Kasumi-1 (cell line): ENCODE results near the gene ACBD6.
"Not testable (repeated sequence)": the region's sequence is repeated elsewhere in the genome, so short reads cannot be mapped to it uniquely, and the experiment has no call there.

Experiments
- DNase-seq, 2 experiments: peaks; one replicate each; lab custom pipeline; 2025; lab: John Stamatoyannopoulos, UW

The ACBD6 gene, protein sequence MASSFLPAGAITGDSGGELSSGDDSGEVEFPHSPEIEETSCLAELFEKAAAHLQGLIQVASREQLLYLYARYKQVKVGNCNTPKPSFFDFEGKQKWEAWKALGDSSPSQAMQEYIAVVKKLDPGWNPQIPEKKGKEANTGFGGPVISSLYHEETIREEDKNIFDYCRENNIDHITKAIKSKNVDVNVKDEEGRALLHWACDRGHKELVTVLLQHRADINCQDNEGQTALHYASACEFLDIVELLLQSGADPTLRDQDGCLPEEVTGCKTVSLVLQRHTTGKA

DNA sequence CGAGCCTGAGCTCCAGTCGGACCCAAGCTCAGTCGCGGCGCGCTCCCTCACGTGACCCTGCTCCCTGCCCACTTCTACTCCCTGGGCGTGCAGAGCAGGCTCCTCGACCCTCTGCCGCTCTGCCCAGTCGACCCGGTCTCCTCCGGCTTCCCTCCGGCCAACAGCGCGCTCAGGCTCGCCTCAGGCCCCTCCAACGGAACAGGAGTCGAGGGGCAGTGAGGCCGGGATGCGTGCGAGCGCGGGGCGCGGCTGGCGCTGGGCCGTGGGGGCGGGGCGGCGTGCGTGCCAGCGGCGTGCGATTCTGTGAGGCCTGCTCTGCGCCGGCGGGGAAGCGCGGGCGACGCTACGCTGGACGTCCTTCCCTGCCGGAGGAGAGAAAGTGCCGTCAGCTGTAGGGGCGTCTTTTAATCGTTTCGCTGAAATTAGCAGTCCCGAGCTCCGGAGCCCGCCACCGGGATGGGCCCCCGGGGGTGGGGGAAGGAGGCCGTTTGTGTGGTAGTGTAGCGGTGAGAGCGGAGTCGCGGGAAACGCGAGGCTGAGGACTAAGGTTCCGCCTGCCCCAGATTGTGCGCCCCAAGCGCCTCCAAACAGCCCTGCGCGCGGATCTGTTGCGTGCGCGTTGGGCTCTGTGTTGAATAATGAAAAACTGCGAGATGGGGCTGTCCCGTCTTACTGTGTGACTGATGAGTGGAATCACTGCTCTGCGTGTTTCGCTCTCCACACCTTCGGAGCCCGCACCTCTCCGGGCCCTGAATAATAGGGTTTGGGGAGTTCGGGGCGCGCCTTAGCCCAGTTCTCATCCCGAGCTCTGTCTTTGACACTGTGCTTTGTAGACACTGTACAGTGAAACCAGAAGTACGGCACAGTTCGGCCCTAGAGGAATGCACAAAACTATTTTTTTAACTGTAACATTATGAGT lies at the start of gene ACBD6:
ACBD6 (minus strand) TSS at position 217 of the 919 bp plus-strand sequence. CDS start 311 bp downstream, outside the sequence.
- peak; percentile 89 for DNase-seq

DNA sequence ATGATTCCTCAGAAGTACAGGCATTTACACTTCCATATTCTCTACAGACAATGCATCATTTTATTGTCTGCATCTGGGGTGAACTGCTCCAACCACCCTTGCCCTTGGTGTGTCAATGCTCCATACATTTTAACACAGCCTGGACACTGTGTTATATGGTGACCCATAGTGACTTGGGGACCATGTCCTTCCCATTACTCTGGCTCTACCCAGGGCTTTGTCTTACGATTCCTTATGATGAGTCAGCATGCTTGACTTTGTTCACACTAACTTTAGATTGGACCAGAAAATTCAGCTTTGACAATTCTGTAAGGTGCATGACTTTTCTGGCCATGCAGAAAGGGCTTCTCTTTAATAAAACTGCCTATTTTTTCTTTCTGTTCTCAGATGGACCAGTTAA lies 49.6 kb upstream of the ACBD6 start:
- DNase-seq: no peak

DNA sequence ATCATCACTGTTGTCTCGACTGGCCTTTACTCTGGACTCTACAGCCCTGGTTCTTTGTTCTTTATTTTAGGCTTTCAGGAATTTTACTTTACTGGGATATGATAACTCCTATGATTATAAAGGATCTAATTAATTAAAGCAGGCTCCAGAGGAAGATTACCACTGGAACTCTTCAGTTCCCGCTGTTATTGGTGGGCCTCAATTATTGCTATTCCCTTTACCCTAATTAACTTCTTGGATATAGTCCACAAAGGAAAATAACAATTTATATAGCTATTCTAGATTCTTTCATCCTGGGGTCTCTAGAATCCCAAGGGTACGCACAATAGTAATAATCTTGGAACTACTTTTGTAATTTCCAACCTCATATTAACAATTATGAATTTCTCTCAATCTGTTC lies 47.9 kb upstream of the ACBD6 start:
- DNase-seq: no peak

DNA sequence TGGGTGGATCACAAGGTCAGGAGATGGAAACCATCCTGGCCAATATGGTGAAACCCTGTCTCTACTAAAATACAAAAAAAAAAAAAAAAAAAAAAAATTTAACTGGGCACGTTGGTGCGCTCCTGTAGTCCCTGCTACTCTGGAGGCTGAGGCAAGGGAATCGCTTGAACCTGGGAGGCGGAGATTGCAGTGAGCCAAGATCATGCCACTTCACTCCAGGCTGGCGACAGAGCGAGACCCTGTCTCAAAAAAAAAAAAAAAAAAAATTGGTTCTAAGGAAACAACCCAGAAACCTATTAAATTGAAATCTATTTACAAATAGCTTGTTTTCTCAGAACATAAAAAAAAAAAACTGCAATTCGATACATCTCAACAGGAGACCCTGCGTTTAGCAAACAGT lies 47.4 kb upstream of the ACBD6 start:
- not testable (repeated sequence) for DNase-seq

DNA sequence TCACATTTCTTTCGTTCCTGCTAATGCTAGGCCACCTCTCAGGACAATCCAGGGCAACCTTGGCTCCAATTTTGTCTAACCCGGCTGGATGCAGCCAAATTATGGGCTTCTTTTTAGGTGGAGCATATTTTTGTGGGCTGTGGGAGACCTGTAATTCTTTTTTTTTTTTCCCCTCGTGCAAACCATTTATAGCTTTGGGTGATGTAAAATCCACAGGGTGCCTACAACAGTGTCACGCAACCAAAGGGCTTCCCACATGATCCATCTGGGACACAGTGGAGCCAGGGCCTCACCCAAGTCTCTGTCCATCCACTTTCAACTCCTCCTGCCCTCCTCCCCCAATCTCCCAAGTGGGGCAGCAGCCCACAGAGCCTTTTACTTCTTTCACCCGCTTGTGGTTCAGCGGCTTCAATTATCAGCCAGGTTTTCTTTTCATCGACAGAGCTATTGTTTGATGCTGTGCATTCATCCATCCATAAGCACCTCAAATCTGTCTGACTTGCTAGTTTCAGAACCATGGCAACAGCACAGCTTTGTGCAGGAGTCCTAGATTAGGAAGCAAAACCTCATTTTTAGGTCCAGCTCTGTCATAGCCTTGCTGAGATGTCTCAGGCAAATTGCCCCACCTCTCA lies 46.4 kb upstream of the ACBD6 start:
- no peak for DNase-seq

DNA sequence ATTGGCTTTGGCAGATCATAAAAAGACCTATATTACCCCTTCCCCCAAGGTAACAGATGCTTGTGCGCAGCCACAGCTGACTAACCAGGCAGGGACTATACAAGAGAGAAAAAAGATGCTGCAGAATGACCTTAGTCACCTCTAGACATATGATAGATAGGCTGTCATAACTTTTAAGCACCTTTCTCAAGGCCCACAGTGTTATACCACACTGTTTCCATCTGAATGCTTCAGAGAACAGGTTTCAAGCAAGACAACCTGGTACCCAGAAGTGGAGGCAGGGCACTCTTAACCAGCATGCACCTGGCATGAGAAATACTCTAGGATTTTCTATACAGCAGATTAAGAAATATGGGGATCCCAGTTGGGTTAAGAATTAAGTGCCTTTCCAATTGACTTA lies 43.6 kb upstream of the ACBD6 start:
- DNase-seq: no peak

DNA sequence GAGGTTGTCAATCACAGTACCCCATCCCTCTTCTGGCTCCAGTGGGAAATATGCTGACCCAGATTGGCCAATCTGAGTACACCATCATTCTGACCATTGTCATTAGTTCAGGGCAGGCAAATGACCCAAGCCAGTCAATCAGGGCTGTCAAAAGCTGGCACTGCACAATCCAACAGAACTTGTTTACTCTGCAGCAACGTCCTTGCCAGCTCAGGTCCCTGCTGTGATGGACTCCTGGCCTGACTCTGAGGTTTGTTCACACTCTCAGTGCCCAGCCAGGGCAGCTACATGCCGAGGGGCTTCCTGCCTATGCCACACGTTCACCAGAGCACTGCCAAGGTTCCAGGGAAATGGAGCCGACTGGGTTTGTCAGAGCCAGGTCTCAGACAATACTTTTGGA lies 41.7 kb upstream of the ACBD6 start:
- no peak for DNase-seq

DNA sequence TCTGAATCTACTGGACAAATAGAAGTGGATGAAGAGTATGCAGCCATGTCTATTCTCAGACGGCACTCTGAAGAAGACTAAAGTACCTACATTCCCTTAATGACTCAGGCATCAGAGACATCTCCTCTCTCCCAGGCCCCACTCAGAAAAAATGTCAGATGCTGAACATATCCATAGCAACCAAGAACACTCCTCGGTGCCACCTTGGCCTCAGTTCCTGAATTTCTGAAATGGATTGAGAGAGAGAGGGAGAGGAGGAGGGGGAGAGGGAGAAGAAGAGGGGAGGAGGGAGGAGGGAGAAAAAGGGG lies 40.4 kb upstream of the ACBD6 start:
- no peak for DNase-seq

DNA sequence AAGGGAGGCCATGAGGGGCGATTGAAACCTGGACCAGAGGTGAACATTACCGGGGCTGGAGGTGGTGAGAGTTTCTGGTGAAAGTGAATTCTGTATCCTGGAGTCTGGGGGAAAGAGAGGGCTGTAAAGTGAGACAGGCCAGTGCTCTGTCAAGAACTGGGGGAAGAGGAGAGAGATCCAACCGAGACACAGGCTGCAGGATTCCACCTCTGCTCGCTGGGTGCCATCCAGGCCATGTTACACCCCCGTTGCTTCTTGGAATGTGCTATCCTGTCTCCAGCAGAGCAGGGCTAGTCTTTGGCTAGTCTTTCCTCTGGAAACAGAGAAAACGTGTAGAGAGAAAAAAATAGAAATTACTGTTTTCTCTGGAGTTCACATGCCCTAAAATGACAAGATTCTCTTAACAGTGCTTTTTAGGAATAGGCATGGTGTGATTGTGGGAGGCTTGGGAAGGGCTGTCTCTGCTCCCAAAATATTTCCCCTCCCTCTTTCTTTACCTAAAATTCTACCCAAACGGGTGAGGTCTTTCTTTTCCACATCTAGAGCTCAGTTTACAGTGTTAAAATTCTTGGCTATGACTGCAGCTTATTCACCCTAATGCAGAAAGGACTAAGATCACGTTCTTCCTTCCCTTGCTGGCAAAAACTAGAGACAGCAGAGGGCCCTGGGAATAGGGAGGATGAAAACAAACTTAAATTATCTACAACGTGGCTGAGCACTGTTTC lies 39.9 kb upstream of the ACBD6 start:
- no peak for DNase-seq

DNA sequence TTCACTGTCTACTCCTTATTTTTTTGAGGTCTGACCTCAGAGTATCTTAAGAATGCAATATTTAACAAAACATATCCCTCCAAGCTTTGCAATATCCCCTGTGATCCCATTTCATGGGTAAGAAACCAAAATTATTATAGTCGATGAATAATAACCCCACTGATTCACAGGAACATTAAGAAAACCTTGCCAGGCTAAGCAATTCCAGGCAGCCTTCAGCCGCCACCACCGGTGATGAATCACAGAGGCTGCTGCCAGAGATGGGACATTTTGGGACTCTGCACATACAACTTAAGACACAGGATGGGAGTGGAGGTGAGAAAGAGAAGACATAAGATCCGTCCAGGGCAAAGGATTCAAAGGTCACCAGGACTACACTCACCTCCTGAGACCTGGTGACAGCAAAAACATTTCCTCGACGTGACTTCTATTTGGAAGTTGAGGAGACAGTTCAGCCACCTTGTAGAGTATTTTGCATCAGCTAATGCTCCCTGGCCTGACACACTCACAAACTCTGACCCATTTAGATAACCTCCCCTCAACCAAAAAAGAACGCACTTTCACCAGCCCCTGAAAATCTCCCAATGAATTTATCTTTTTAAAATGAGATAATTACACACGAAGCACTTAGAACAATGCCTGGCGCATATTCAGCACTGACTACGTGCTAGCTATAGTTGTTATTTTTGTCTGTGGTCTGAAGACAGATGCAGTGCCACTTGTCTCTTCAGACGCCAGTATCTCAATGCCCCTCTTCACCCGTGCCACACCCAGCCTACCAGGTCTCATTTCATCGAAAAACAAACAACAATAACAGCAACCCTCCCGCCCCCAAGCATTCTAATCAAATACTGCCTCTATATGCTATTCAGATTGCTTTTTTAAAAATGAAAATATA lies 38.6 kb upstream of the ACBD6 start:
- DNase-seq: no peak

DNA sequence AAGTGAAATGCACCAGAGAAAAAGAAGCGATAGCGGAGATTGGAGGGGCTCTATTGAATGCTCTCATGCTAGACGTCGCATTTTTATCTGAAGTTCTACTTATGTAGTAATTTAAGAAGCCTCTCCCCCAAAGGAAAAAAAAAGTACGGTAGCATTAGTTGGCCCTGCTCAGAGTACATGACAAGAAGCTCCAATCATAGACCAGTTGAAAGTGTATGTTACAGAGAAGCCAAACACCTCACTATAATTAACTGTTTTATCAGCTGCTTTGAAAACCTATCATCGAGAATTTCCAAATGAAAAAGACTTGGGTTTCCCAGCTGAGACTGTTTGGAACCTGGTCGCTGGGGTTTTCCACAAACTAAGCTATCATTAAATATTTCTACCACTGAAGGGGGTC lies 36.8 kb upstream of the ACBD6 start:
- no peak for DNase-seq

DNA sequence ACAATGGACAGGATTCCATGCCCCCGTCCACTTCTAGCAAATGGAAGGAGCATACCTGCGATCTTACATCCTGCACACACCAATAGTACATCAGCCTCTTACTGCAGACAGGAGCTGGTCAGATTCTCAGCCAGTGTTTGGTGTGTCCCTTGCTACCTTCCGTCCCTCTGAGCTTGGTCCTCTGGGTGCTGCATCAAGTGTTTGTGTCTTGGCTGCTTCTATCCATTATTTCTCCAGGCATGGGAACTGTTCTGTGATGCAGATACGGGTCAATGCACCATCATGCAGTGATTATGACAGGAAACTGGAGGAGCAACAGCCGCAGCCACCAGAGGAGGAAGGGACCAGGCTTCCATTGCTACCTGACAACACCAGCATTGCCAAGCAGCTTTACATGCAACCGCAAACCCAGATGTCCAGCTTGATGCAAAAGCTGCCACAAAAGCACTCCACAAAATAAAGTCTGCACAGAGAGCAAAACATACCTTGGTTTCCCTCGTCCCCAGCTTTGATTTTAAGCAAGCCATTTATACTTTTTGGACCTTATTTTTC lies 34.5 kb upstream of the ACBD6 start:
- no peak for DNase-seq

DNA sequence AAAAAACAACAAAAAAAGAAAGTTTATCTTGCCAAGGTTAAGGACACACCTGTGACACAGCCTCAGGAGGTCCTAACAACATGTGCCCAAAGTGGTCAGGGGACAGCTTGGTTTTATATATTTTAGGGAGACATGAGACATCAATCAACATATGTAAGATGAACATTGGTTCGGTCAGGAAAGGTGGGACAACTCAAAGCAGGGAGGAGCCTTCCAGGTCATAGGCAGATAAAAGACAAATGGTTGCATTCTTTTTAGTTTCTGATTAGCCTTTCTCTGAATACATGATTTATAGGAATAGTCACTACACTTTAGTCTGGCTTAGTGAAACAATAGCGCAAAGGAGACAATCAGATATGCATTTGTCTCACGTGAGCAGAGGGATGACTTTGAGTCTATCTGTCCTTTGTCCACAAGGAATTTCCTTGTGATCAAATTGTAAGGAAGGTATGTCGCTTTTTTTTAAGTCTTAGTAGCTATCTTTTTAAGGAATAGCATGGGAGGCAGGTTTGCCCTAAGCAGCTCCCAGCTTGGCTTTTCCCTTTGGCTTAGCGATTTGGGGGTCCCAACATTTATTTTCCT lies 33.1 kb upstream of the ACBD6 start:
- no peak for DNase-seq

DNA sequence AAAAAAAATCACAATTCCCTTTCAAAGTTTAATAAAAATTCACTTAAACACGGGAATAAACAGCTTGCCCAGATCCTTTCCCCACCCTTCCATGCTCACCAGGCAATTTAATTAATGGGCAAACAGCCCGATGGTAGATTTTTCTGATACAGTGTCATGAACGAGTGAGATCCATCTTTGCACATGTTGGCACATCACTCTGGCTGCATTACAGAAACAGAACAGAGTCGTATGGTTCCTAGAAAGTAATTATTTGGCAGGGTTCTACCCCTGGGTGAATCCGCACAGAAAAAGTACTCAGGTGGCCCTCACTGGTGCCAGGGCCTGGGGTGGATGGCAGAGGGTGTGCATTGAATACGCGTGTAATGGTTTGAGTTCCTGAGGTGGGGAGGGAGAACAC lies 31.8 kb upstream of the ACBD6 start:
- no peak for DNase-seq

DNA sequence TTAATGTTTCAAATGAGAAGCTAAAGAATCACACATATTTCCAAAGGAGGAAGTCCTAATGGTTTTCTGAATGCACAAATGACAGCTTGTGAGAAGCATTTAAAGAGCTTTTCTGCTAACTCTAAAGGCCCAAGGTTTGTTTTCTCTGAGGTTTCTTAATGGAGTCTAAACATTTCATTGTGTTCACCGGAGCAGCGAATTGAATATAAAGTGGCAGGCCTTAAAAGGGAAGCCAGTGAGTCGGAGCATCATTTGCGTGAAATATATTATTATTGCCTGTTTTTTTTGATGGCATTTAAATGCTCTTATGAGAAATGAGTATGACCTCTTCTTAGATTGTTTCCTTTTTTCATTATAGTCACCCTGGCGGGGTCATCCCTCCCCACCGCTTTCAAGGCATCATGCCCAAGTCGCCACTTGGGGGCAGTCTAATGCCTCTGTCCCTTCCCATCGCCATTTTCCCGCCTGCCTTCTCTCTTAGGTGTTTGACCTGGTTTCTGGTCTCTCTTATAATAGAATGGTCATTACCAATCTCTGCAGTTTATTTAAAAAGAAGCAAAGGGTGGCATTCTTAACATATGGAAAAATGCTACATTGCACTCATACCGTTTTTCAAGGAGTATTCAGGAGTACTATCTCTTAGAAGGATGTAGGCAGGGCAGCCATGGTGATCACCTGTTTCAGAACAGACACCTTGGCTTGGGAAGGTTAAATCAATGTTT lies 31.1 kb upstream of the ACBD6 start:
- peak; percentile 62 to 75 for DNase-seq

DNA sequence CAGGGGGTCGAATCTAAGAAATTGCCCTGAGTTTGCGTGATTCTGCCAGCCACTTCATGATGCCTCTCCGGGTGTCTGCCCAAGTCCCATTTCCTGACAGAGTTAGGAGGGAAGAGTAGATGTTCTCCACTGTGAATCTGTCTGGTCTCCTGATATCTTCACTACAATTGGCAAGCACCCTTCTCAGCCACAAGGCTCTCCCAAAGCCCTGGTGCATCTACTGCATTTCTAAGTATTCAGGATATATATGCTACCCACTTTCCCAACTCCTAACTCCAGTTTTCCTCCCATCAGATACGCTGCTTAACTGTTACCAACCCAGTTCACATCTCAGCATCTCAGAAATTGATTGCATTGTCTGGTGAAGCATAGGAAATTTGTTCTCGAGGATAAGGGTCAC lies 30.5 kb upstream of the ACBD6 start:
- no peak for DNase-seq

DNA sequence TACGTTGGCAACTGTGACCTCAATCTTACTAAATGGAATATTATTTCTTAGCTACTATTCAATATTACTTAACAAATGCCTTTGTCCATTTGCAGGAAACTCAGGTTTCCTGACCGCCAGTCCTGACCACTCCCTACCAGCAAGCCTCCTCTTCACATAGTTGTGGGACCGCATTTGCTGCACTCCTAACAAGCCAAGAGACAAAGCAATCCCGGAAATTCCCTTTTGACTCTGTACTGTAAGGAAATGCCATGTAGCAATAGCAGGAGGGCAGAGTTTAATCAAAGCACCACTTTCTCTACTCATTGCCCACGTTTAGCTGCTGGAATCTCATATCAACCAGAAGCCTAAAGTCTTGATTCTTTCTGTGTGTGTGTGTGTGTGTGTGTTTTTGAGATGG lies 28.1 kb upstream of the ACBD6 start:
- no peak for DNase-seq

DNA sequence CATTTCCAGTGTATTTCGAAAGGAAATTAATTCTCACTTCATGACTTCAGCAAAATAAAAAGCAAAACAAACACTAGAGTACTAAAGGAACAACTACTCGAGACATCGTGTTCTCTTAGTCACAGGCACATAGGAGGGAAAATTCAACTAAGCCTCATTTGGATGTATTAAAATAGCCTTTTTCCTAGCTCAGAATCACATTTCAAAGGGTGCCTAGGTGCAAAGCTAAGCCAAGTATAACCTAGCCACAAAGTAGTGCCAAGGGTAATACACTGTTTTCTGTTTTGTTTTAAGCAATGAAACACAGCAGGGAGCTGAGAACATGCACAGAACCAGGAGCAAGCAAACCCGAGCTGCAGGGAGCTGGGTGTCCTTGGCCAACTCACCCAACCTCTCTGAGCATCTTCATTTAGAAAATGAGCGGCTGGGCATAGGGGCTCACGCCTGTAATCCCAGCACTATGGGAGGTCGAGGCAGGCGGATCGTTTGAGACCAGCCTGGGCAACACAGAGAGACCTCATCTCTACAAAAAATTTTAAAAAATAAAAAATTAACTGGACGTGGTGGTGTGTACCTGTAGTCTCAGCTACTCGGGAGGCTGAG lies 26.6 kb upstream of the ACBD6 start:
- DNase-seq: no peak

DNA sequence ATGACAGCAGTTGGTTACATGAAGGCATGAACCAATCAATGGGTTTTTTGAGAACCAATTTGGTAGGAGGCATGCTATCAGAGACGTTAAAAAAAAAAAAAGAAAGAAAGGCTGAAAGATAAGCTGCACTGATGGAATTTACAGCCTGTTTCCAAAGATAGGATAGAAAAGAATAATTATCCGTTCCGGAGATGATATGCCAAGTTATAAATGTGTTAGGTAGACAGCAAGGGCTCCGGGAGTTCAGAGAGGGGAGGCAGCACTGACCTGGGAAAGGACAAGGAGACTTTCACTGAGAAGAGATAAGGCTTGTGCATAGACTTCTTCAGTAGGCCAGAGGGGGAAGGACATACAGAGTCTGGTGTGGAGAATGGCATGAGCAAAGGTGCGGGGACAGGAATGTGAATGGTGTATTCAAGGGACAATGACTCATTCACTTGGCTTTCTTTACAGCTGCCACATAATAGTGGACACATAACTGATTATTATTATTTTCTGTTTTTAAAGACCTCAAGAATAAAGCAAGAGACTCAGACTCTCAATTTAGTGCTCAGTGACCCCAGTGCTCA lies 24.8 kb upstream of the ACBD6 start:
- DNase-seq: no peak
